ENCODE measurements around the gene ZNF768.
"Not testable (repeated sequence)": the region's sequence is repeated elsewhere in the genome, so short reads cannot be mapped to it uniquely, and the experiment has no call there.

The ZNF768 gene

GRCh38 chr16:30546115-30546514 lies 19.7 kb upstream of the ZNF768 start:
- Mint-ChIP-seq H3K4me1 (ENCODE audit: low read depth) (peaks cover 14% of the 10 kb centered on the region), H3K36me3 (ENCODE audit: low read depth) (peaks cover 6% of the 10 kb centered on the region), H3K9me3 (no peaks in the 10 kb centered on the region), H3K27me3 (ENCODE audit: low read depth) (no peaks in the 10 kb centered on the region), H3K4me3 (no peak overlapping the region), H3K27ac (no peak overlapping the region)
- no peak for DNase-seq (ENCODE audit: low spot score)

DNA sequence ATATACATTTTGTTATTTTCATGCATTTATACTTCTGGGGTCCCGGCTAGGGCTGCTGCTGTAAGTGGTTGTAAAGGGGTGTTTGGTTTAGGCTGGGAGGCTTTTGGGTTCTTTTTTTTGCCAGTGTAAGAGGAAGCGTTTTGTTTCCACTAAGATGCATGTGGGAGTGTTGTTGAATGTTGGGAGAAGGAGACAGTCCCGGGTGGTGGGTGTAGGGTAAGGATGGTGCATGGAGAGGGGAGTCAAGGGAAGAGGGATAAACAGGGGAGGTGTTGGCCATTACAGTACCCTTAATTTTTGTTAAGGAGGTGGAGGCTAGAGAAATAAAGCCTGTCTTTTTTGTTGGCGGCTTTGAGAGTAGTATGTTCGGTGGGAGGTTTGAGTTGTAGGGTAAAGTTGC lies 16.7 kb upstream of the ZNF768 start:
- H3K36me3 Mint-ChIP-seq (ENCODE audit: low read depth): peaks cover 4% of the 10 kb centered on the region
- no peaks in the 10 kb centered on the region for H3K27me3 Mint-ChIP-seq (ENCODE audit: low read depth)
- H3K4me3 Mint-ChIP-seq: no peak overlapping the region
- H3K9me3 Mint-ChIP-seq: no peaks in the 10 kb centered on the region
- H3K27ac Mint-ChIP-seq: no peak overlapping the region
- no peak for DNase-seq (ENCODE audit: low spot score)
- no peaks in the 10 kb centered on the region for H3K4me1 Mint-ChIP-seq (ENCODE audit: low read depth)

- Mint-ChIP-seq H3K4me3 (no peak overlapping the region), H3K27ac (no peak overlapping the region), H3K9me3 (no peaks in the 10 kb centered on the region), H3K36me3 (ENCODE audit: low read depth) (peaks cover 7% of the 10 kb centered on the region), H3K4me1 (ENCODE audit: low read depth) (peaks cover 7% of the 10 kb centered on the region), H3K27me3 (ENCODE audit: low read depth) (no peaks in the 10 kb centered on the region)
- no peak for DNase-seq (ENCODE audit: low spot score)
These were observed 15.3 kb upstream of the ZNF768 start for GRCh38 chr16:30541502-30542329.

GRCh38 chr16:30540916-30541464 lies 14.6 kb upstream of the ZNF768 start:
- not testable (repeated sequence) for H3K4me3 Mint-ChIP-seq; DNase-seq (ENCODE audit: low spot score); H3K27me3 Mint-ChIP-seq (ENCODE audit: low read depth); H3K9me3 Mint-ChIP-seq; H3K27ac Mint-ChIP-seq
- Mint-ChIP-seq H3K4me1 (ENCODE audit: low read depth) (peaks cover 13% of the 10 kb centered on the region), H3K36me3 (ENCODE audit: low read depth) (peaks cover 10% of the 10 kb centered on the region)

- DNase-seq (ENCODE audit: low spot score); H3K27me3 Mint-ChIP-seq (ENCODE audit: low read depth); H3K9me3 Mint-ChIP-seq; H3K4me3 Mint-ChIP-seq; H3K27ac Mint-ChIP-seq: not testable (repeated sequence)
- peaks cover 18% of the 10 kb centered on the region for H3K4me1 Mint-ChIP-seq (ENCODE audit: low read depth)
- H3K36me3 Mint-ChIP-seq (ENCODE audit: low read depth): peaks cover 10% of the 10 kb centered on the region
These were observed 13.7 kb upstream of the ZNF768 start for GRCh38 chr16:30539986-30540526.

DNA sequence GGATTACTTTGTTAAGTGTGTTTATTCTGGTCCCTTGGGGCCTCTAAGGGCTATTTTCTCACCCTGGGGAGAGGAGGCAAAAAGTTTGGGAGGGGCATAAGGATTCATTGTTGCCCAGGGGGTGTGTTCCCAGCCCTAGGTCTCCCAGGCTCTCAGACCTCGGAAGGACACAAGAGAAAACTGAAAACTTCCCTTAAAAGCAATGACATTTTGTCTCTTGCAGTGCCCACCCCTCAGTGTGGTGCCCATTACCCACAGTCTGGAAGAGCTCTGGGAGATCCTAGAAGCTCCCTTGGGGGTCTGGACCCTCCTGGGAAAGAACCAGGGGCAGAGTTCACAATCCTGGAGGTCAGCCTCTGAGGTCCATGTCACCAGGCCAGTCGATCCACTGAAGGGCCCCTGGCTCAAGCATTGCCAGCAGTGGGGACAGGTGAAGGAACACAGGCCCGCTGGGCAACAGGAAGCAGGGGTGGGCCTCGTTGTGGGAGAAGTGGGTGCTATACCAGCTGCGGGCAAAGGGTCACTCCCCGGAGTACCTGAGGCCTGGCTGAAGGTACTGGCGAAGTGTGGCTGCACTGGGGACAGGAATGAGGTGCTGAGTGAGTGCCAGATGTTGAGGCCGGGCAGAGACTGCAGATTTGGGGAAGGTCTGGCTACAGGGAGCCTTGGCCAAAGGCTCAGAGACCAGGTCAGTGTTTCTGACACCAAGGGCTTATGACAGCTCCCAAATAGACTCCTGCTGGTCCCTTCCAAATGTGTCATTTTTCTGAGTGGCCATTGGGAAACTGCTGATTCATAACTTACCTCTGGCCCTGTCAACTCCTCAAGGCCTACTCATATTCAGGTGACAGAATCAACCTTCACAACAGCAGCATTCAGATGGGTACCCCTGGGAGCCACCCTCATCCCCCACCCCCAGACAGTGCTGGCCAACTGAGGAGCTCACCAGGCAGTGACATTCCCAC lies 12.9 kb upstream of the ZNF768 start:
- Mint-ChIP-seq H3K4me3 (no peak overlapping the region), H3K36me3 (ENCODE audit: low read depth) (peaks cover 10% of the 10 kb centered on the region), H3K9me3 (no peaks in the 10 kb centered on the region), H3K27me3 (ENCODE audit: low read depth) (no peaks in the 10 kb centered on the region), H3K27ac (no peak overlapping the region), H3K4me1 (ENCODE audit: low read depth) (peaks cover 18% of the 10 kb centered on the region)
- no peak for DNase-seq (ENCODE audit: low spot score)

DNA sequence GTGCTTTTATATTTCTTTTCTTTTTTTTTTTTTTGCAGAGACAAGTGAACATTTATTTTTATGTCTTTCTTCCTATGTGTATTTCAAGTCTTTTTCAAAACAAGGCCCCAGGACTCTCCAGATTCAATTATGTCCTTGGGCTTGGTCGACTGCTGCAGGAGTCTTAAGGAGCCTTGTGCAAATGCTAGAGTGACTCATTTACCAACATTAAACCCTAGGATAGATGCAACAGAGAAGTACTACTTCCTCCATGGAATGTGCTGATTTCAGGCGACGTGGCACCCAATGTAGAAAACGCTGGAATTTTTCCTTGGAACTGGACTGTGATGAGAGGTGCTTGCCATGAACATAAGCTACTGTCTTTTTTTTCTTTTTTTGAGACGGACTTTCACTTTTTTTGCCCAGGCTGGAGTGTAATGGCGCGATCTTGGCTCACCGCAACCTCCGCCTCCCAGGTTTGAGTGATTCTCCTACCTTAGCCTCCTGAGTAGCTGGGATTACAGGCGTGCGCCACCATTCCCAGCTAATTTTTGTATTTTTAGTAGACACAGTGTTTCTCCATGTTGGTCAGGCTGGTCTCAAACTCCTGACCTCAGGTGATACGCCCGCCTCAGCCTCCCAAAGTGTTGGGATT lies 10.1 kb upstream of the ZNF768 start:
- peaks cover 15% of the 10 kb centered on the region for H3K36me3 Mint-ChIP-seq (ENCODE audit: low read depth)
- H3K4me1 Mint-ChIP-seq (ENCODE audit: low read depth): peaks cover 27% of the 10 kb centered on the region
- H3K27me3 Mint-ChIP-seq (ENCODE audit: low read depth); DNase-seq (ENCODE audit: low spot score); H3K9me3 Mint-ChIP-seq: not testable (repeated sequence)
- H3K27ac Mint-ChIP-seq: peak overlapping the region; percentile 98
- H3K4me3 Mint-ChIP-seq: peak overlapping the region; percentile 96

GRCh38 chr16:30535777-30536190 lies 9.4 kb upstream of the ZNF768 start:
- Mint-ChIP-seq H3K27ac (peak overlapping the region; percentile 98), H3K9me3 (no peaks in the 10 kb centered on the region), H3K4me3 (peak overlapping the region; percentile 96), H3K4me1 (ENCODE audit: low read depth) (peaks cover 30% of the 10 kb centered on the region), H3K36me3 (ENCODE audit: low read depth) (peaks cover 15% of the 10 kb centered on the region), H3K27me3 (ENCODE audit: low read depth) (no peaks in the 10 kb centered on the region)
- peak; percentile 70 for DNase-seq (ENCODE audit: low spot score)

- H3K4me1 Mint-ChIP-seq (ENCODE audit: low read depth): peaks cover 32% of the 10 kb centered on the region
- no peak for DNase-seq (ENCODE audit: low spot score)
- peak overlapping the region; percentile 96 for H3K4me3 Mint-ChIP-seq
- no peaks in the 10 kb centered on the region for H3K27me3 Mint-ChIP-seq (ENCODE audit: low read depth)
- peaks cover 17% of the 10 kb centered on the region for H3K36me3 Mint-ChIP-seq (ENCODE audit: low read depth)
- H3K9me3 Mint-ChIP-seq: no peaks in the 10 kb centered on the region
- peak overlapping the region; percentile 98 for H3K27ac Mint-ChIP-seq
These were observed 8.9 kb upstream of the ZNF768 start for GRCh38 chr16:30535106-30535776.

- Mint-ChIP-seq H3K4me1 (ENCODE audit: low read depth) (peaks cover 35% of the 10 kb centered on the region), H3K9me3 (no peaks in the 10 kb centered on the region), H3K27ac (peak within 1 kb of the TSS; percentile 98), H3K4me3 (peak within 1 kb of the TSS; percentile 96), H3K27me3 (ENCODE audit: low read depth) (no peaks in the 10 kb centered on the region), H3K36me3 (ENCODE audit: low read depth) (peaks cover 15% of the 10 kb centered on the region)
- DNase-seq (ENCODE audit: low spot score): peak; percentile 89
These were observed 8.2 kb upstream of the ZNF768 start, which contains the start of gene ZNF747 for GRCh38 chr16:30534368-30535105. TSS of gene ZNF747 (minus strand) at chr16:30534858. CDS start at chr16:30534679, 179 bp downstream.

GRCh38 chr16:30533748-30534367 lies 7.5 kb upstream of the ZNF768 start:
- peaks cover 35% of the 10 kb centered on the region for H3K4me1 Mint-ChIP-seq (ENCODE audit: low read depth)
- peak overlapping the region; percentile 91 for H3K27ac Mint-ChIP-seq
- H3K27me3 Mint-ChIP-seq (ENCODE audit: low read depth): no peaks in the 10 kb centered on the region
- H3K36me3 Mint-ChIP-seq (ENCODE audit: low read depth): peaks cover 15% of the 10 kb centered on the region
- H3K4me3 Mint-ChIP-seq: peak overlapping the region; percentile 96
- no peak for DNase-seq (ENCODE audit: low spot score)
- no peaks in the 10 kb centered on the region for H3K9me3 Mint-ChIP-seq

DNA sequence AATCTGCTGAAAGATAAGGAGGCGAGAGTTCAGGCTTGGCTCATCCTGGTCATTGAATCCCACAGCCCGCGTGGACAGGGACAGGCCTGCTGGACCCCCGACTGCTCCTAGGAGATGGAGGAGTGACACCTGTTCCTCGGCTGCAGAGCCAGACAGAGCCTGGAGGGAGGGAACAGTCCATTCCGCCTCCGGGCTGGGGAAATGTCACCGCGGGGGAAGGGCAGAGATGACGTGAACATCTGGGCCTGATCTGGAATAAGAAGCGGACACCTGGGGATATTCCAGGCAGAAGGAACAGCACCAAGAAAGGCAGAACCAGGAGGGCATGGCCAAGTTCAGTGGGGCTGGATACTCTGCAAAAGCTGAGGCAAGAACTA lies 6.8 kb upstream of the ZNF768 start:
- no peaks in the 10 kb centered on the region for H3K9me3 Mint-ChIP-seq
- peaks cover 15% of the 10 kb centered on the region for H3K36me3 Mint-ChIP-seq (ENCODE audit: low read depth)
- H3K27ac Mint-ChIP-seq: peak overlapping the region; percentile 86
- H3K4me1 Mint-ChIP-seq (ENCODE audit: low read depth): peaks cover 35% of the 10 kb centered on the region
- H3K4me3 Mint-ChIP-seq: peak overlapping the region; percentile 79
- DNase-seq (ENCODE audit: low spot score): no peak
- H3K27me3 Mint-ChIP-seq (ENCODE audit: low read depth): no peaks in the 10 kb centered on the region

All from T-helper 2 cell treated with Interferon-gamma antibody and Interleukin-4, amounts not matched to agents 5 μg/mL and 100 μg/mL, for 36 hours (primary cell).